HL-60/S4 treated with phorbol 12-myristate 13-acetate at 8.2 ng/mL for 4 days and 3 days (cell line): ENCODE measurements around the gene AP1G2.

Experiments
- in situ Hi-C: fragments of 300-500 bp; cut with MboI; formaldehyde crosslinking; loops from 2 replicates; pipeline ENCODE4 v1.15.0; 2022; ENCODE audit warnings: low sequenced_read_pairs

AP1G2 gene

DNA sequence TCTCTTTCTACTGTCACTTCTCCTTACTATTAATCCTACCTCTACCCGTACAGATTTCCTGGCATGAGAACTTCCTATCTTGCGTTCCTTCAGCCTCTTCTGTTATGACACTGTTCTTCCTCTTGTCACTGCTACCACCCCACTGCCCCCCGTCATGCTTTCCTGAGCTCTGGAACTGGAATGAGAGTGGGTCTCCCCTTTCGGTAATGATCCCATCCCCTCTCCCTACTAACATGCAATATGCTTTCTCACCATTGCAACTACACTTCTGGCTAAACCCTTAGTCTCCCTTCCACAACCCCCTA, 4.9 kb upstream of the AP1G2 start:
- in situ Hi-C loops = no loop called here

DNA sequence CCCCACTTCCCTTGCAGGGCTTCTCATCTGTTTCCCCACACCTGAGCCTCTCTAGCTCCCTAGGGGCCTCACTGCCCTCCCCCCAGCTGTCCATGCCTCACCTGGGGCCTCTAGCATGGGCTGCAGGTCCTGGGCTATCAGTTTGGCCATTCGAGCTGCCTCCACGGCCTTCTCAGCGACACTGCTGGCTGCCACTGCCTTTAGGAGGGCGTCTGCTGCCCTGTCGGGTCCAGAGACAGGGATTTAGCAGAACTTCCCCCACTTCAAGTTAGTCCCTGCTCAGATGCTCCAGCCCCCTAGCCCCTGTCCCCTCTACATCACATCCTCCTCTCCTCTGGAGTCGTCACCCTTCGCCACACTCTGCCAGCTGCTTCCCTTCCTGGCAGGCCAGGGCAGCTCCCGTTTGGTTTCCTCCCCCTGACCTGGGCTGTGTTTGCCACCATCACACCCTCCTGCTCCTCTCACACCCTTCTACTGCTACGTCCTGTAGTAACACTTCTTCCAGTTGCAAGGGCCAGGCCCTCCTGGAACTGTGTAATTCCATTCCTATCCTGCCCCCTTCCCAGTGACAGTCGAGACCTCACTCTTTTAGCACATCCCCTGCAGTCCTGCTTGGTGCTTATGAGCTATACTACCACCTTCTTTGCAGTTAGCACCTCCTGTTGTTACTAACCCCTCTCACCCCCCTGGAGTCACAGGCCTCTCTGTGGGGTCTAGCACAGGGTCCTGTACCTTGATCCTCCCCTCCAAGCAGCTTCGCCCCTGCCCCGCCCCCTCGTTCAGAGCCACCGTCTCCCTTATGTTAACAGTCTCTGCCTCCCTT, 4.3 kb upstream of the AP1G2 start:
- in situ Hi-C loops = no loop called here

DNA sequence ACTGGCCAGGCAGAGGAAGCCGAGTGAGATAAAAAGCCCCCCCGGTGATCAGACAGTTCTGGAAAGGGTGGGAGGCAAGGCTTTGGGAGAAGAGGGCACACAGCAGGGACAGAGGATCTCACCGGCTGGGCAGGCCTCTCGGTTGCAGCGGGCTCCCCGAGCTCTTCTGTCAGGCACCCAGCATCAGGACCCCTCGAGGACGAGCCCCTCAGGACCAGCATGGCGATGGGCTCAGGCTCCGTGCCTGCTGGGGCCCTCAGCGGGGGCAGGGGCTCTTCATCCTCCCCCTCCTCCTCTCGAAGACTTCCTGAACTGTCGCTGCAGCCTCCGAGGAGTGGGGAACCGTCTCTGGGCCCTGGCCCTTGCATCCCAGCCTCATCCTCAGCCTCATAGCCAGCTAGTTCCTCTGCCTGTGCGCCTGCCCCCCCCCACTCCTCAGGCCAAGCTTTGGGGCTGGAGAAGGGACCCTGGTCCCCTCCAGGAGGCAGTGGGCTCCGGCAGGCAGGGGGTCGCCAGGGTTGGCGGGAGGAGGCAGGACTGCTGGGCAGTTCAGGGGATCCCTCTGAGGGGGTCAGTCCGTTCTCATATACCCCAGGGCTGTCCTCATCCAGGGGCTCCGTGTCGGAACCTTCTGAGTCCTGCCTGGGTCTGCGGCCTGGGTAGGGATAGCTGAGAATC, 3.4 kb upstream of the AP1G2 start:
- in situ Hi-C loops = no loop called here

DNA sequence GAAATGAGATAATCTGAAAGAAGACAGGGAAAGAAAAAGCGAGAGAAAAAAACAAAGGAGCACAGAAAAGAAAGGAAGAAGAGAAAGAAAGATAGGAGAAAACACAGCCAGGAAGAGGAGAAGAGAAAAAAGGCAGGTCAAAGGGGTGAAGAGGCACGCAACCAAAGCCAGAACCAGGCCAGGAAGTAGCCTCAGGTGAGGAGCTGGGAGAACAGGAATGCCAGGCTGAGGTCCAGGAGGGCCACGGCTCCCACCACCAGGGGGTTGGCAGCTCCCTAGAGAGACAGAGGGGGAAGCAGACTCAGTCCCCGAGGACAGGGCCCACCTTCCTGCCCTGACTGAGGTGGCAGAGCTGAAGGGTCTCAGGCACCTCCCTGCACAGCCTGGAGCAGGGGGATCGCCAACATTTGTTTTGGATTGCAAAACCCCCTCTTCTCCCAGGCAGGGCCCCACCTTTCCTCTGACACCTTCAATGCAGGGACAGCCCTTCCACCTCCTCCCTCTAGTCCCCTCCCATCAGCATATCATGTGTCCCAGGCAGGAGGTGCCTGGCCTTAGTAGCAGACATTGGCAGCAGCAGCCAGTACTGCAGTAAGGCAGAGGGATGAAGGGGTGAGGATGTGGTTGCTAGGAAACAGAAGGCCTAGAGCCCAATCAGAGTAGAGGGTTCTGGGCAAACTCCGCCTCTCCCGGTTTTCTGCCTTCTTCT, 2.0 kb upstream of the AP1G2 start:
- in situ Hi-C loops = no loop called here

DNA sequence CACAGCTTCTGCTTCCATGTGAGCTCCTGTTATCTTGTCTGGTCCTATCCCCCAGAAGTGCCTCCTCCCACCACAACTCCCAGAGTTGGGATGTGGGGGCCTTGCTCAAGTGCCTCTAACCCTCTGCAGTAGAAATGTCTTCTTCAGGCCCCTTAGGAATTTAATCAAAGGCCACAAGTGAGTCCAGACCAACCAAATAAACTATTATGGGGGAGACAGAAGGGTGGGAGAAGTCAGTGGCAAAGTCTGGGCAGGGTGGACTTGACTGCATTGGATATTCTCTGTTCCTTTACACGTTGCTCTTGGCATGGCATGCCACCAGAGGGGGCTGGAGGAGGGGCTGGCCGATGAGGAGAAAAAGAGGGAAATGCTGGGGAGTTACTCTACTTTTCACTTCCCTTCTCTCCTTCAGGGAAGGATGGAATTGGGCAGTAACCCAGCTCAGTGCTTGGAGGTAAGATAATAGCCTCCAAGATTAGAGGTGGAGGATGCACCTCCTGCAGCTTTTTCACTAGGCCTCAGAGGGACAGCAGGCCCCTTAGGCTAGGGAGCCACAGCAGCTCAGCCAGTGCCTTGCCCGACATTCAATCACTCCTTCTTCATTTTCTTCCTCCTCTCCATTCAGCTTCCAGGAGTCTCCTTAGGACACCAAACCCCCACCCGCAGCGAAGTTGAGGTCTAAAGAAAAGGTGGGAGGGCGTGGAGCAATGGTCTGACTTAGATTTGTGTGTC, 1.2 kb upstream of the AP1G2 start:
- in situ Hi-C loops = no loop called here

DNA sequence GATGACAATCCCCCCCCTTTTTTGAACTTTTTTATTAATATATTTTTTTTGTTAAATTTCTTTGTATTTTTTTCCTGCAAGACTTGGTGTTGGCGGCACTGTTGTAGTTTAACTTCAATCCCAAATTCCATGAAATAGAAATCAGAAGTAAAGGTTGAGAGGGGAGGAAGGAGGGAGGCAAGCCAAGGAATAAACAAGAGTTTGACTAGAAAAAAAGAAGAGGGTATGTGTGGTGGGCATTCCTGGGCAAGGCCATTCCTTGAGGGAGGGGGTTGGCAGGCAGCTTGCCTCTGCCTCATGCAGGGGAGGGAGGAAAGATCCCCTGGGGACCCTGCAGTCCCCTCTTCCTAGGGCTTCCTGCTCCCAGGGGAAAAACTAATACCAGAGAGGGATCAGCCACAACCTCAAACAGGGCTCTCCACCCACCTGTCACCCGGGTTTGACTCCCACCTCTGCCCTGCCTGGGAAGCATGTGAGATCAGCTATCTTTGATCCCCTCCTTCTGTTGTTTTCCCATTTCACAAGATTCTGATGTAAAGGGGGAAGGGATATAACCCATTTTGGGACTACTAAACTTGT, 519 bp upstream of the AP1G2 start:
- in situ Hi-C loops = no loop called here

DNA sequence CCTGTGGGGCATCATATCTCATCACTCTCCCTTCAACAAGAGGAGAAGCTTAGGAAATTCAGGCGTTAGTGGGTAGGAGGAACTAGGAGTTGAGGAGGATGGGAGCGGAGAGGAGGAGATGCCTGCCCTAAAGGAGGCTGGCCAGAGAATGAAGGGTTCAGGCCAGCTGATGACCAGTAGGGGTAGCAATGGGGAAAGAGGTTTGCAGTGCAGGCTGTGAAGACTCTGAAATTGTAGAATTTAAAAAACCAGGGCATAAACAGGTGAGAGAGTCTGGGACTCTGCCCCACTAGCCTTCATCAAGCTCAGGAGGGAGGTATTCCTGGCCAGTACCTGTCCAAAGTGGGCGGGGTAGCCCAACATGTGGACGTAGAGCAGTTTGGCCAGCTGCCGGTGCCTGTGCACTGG, 809 bp downstream of the AP1G2 start:
- in situ Hi-C loops = no loop called here

DNA sequence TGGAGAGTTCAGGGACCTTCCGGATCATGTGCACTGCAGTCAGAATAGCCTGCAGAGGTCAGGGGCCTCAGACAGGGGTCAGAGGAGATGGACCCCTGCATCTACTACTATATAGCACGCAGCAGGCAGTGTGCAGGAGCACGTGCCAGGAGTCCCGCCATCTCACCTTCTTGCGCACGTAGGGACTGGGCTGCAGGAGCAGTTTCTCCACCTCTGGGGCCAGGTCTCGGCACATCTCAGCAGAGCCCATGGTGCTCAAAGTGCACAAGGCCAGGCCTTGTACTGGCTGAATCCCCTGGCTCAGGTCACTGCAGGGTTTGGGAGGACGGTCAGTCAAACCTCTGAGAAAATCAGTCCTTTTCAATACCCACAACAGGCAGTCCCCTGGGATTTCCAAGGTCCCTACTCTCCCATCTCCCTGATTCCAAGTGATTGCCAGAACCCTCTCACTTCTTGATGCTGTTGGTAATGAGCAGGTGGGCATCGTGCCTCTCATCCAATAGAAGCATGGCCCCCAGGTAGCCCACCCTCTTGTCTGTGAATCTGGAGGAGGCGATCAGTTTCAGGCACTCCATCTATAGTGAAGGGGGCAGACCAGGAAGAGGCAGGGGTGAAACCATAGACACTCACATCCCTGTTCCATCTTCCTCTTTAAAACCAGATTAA, 1.3 kb downstream of the AP1G2 start:
- in situ Hi-C loops = no loop called here

DNA sequence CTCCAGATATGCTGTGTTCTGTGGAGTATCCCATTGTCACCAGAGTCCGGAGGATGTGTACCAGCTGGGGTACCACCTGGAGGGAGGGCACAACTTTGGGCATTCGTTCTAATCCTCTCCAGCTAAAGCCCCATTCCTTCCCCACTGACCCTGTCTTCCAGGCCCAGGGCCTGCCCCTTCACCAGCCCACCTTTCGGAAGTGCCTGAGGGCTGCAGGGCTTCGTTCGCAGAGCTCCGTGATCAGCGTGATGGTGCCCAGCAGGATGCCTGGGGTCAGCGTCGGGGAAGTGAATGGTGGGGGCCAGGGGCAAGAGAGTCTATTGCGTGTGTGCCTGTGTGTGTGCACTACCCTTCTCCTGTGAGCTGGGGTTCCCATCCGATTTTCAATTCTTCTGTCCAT, 2.0 kb downstream of the AP1G2 start:
- in situ Hi-C loops = no loop called here

DNA sequence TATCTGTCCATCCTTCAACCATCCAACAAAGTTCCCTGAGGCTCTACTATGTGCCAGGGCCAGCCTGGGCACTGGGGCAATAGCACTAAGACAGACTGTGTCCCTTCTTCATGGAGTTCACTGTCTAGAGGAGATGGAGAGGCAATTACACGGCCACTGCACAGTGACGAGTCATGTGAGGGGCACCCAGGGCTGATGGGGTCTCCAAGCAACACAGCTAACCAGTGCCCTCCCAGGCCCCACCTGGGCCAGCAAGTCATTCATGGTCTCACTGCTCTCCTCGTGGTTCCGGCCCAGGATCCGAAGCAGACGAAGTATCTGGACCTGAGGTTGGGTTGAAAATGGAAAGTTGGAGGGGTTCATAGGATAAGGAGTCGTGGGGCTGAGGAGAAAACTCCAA, 2.7 kb downstream of the AP1G2 start:
- in situ Hi-C loops = no loop called here

DNA sequence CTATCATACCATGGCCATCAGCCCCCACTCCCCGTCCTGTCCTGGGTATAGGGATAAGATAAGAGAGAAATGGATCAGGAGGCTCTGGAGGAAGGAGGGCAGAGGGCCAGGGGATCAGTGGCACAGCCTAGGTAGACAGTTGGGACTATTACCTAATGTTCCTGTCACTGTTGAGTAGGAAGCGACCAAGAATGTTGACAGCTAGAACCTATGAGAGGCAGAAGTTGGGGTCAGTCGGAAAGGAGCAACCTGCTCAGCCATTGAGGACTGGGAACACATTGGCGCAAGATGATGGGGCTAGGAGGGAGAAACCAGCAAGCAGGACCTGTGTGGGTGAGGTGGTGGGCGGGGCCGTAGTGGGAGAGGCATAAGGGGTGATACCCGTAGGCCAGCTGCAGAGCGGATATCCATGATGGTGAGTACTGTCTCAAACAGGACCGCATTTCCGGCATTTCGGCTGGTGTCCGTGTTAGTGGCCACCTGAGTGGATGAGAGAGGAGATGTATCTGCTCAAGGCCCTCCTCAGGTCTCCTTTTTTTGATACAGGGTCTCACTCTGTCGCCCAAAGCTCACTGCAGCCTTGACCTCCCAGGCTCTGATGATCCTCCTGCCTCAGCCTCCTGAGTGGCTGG, 3.3 kb downstream of the AP1G2 start:
- in situ Hi-C loops = no loop called here

DNA sequence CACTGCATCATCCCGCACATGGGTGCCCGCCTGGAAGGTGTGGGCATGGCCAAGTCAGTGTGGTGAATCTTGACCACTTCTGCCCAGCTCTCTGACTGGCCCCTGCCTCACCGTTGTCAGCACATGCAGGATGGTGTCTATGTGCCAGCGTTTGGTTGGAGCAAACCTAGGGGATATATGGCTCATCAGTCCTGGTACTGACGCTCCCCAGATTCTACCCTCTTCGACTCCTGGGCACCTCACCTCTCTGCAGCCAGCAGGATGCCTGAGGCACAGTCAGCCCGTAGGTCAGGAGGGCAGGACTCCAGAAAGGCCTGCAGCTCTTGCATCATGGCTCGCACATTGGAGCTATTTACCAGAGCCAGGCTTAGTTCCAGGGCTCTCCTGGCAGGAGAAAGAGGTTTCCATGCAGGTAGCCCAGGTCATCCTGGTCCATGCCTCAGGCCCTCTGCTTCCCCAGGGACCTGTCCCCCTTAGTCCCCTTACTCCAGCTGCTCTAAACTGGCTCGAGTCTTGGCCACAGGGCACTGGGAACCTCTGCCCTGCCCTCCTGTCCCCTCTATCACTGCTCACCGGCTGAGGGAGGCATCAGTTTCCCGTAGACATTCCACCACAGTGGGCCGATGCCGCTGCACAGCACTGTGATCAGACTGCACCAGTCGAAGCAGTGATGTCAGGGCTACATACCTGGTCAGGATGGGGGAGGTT, 4.0 kb downstream of the AP1G2 start:
- in situ Hi-C loops = no loop called here

DNA sequence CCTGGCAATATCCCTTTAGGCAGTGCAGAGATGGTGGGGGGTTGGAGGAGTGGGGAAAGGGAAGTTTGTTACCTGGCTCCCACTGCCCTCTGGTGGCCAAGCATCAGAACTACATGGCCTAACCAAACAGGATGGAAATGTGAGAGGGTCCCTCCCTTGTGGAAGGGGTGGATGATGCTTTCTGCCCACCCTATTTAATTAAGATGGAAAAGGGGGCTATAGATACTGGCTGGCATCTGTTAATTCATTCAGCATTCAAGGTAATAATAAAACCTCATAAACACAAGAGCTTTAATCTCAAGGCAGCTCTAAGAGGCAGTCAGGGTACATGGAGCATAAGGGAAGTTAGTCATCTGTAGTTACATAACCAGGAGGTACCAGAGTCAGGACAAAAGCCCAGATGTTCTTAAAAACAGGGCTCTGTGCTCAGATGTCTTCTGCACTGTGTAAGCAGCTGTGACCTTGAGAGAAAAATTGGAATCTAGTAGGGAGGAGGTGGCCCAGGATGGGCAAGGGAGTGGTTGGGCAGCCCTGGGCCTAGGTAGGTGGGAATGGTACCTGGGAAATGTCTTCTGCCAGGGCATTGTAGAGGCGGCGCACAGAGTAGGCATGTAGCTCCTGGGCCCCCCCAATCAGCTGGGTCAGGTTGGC, 4.6 kb downstream of the AP1G2 start:
- in situ Hi-C loops = no loop called here

DNA sequence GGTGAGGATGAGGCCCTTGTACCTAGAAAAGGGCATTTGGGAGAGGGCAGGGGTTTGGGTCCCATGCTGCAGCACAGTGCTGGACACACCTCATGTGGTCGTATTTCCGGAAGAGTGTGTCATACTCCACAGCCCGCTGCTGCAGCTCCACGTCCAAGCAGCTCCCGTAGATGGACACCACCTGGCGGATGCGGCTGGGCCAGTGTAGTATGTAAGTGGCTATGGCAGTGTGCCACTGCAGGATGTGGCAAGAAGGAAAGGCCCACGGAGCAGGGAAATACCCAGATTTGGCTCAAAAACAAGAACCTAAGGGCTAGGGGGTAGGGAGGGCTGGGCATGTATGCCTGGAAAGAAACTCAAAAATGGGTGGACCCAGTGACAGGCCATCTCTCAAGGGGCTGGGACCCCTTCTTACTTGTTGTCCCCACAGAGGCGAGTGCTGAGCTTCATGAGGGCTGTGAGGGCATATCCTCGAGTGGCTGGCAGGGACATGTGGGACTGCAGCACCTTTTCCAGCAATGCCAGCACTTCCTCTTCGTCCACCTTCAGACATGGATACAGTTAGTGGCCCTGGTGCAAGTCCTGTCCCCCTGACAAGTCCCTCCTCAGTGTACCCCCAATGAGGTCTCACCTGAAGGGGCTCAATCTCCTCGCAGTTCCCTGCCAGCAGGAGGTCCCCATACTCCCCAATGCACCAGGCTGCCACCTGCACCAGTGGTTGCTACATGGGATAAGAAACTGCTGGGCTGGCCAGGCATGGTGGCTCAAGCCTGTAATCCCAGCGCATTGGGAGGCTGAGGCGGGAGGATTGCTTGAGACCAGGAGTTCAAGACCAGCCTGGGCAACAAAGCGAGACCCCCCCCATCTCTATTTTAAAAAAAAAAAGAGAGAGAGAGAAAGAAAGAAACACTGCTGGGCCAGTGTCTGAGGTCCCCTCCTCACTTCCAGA, 5.4 kb downstream of the AP1G2 start:
- in situ Hi-C loops = no loop called here

DNA sequence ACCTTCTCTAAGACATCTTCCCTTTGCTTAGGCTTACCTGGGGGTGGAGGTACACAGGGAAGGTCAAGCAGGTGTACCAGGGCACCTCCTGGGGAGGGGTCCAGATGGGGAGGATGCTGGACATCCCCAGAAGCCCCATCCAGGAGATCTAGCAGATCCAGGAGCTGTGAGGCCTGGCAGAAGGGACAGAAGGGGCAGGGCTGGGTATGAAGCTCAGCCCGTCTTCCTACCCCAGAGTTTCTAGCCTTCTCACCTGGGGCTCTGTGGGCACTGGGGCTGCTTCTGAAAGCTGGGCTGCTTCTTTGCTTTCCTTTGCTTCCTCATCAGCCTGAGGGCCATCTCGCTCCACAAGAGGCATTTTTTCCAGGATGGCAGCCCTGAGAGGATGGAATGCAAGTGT, 6.3 kb downstream of the AP1G2 start:
- in situ Hi-C loops = no loop called here

DNA sequence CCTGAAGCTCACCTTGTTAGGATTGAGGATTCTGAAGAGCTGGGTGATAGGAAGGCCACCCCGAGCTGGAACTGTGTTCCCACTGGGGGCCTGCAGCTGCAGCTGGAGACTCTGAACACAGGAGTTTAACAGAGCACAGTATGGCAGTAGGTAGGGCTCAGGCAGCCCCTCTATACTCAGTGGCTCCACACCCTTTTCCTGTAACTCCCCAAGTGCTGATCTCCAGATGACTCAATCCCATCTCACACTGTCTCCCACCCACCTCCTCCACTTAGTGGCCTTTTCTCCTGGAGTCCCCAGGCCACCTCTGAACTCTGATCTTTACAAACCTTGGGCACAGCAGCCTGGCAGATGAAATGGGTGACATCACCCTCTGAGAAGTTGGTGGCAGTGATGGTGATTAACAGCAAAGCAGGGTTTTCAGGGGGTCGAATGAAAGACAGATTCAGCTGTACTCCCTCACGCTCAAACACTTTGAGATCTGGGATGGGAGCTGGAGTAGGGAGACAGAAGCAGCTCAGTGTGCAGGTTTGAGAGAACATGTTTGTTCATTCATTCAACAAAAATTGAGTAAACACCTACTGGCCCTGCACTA, 7.6 kb downstream of the AP1G2 start:
- in situ Hi-C loops = loop anchor here (10.0 kb wide), 1 partner anchor 75 kb away; no protein-coding TSS in a partner anchor
